HG03175 (cell line): Measurements from ENCODE around the gene HTRA1.

Experiments
- ATAC-seq: cut with Tn5 transposase; IDR thresholded peaks from one replicate; pipeline ENCODE4 v1.9.1; 2021; ENCODE audit warnings: mild to moderate bottlenecking, moderate library complexity; ENCODE audit not compliant: unreplicated experiment

The HTRA1 gene

GRCh38 chr10:122514045-122514840 lies 52.9 kb downstream of the HTRA1 start:
- ATAC-seq, result no peak

GRCh38 chr10:122515022-122515424 lies 53.7 kb downstream of the HTRA1 start:
- no peak for ATAC-seq

- ATAC-seq, result no peak
Observed at GRCh38 chr10:122515588-122516231, 54.4 kb downstream of the HTRA1 start.

- no peak for ATAC-seq
Observed at GRCh38 chr10:122516734-122517133, 55.4 kb downstream of the HTRA1 start.

- ATAC-seq, result no peak
Observed at GRCh38 chr10:122519144-122519543, 57.8 kb downstream of the HTRA1 start.

GRCh38 chr10:122519873-122520272 lies 58.5 kb downstream of the HTRA1 start:
- ATAC-seq, result no peak

- no peak for ATAC-seq
Observed at GRCh38 chr10:122521011-122521410, 59.7 kb downstream of the HTRA1 start.

- no peak for ATAC-seq
Observed at GRCh38 chr10:122524811-122525210, 63.5 kb downstream of the HTRA1 start.

- ATAC-seq, result no peak
Observed at GRCh38 chr10:122525788-122526187, 64.4 kb downstream of the HTRA1 start.

- no peak for ATAC-seq
Observed at GRCh38 chr10:122526892-122527291, 65.5 kb downstream of the HTRA1 start.

- ATAC-seq, result no peak
Observed at GRCh38 chr10:122530177-122530576, 68.8 kb downstream of the HTRA1 start.

GRCh38 chr10:122531261-122531660 lies 69.9 kb downstream of the HTRA1 start:
- no peak for ATAC-seq

- ATAC-seq, result no peak
Observed at GRCh38 chr10:122531939-122532338, 70.6 kb downstream of the HTRA1 start.

GRCh38 chr10:122532601-122533296 lies 71.4 kb downstream of the HTRA1 start:
- no peak for ATAC-seq

GRCh38 chr10:122537545-122537944 lies 76.2 kb downstream of the HTRA1 start:
- no peak for ATAC-seq

GRCh38 chr10:122541541-122542002 lies 80.2 kb downstream of the HTRA1 start:
- no peak for ATAC-seq

- ATAC-seq, result no peak
Observed at GRCh38 chr10:122543676-122544445, 82.5 kb downstream of the HTRA1 start.

GRCh38 chr10:122544493-122544892 lies 83.1 kb downstream of the HTRA1 start:
- no peak for ATAC-seq

- ATAC-seq, result no peak
Observed at GRCh38 chr10:122546242-122546641, 84.9 kb downstream of the HTRA1 start.

- ATAC-seq, result no peak
Observed at GRCh38 chr10:122548407-122549085, 87.2 kb downstream of the HTRA1 start.
